Omental fat pad (tissue), 4 donors: ENCODE measurements around the gene RYR2. TPM values are rescaled to one million over a fixed set of nuclear protein-coding genes. Genes with fewer than 3 reads are reported as not detected.
A peak's percentile ranks its signal among the peaks of the same experiment; 100 is the strongest.

Experiments
- ATAC-seq: fragments of 150-250 bp; one replicate; pipeline ENCODE4 v1.9.1; 2016; ENCODE audit warnings: mild to moderate bottlenecking, moderate library complexity; ENCODE audit not compliant: low FRiP score
- DNase-seq: peaks from one replicate; pipeline ENCODE4 v3.0.0-alpha.2; 2019; ENCODE audit warnings: low spot score
- CTCF ChIP-seq, 3 donors: fragments of 450-650 bp; IDR thresholded peaks; one replicate each; pipeline ENCODE4 v1.5.1; 2016 to 2017; ENCODE audit warnings: antibody characterized with exemption in 3 of 3, mild to moderate bottlenecking in 3 of 3, moderate library complexity in 2 of 3
- total RNA-seq, 4 donors: library from RNA; depleted of rRNA; stranded (reverse); fragments of >200 nt; gene quantifications; one replicate each; pipeline ENCODE4 v1.1.0, GENCODE V29; 2016

RYR2 gene
- total RNA-seq, 4 donors from 2014 or later: 0.19 to 2.4 (median 1.2) TPM

GRCh38 chr1:237760951-237761350 is 719.0 kb downstream of the RYR2 start:
- TF ChIP-seq CTCF (IDR thresholded peaks at IDR 0.05): no peak
- ATAC-seq (peak; percentile 54), DNase-seq (no peak)

GRCh38 chr1:237763137-237763536 is 721.2 kb downstream of the RYR2 start:
- ATAC-seq (no peak), DNase-seq (no peak)
- no peak for TF ChIP-seq CTCF (IDR thresholded peaks at IDR 0.05)

- no peak for DNase-seq
- ATAC-seq: no peak
- TF ChIP-seq CTCF (IDR thresholded peaks at IDR 0.05): no peak
Measured at GRCh38 chr1:237763751-237764150, 721.8 kb downstream of the RYR2 start.

GRCh38 chr1:237769916-237770315 is 727.9 kb downstream of the RYR2 start:
- TF ChIP-seq CTCF (IDR thresholded peaks at IDR 0.05): no peak
- DNase-seq (no peak), ATAC-seq (no peak)

GRCh38 chr1:237772009-237772408 is 730.0 kb downstream of the RYR2 start:
- TF ChIP-seq CTCF (IDR thresholded peaks at IDR 0.05): no peak
- DNase-seq: no peak
- ATAC-seq: no peak

GRCh38 chr1:237774246-237774645 is 732.3 kb downstream of the RYR2 start:
- no peak for TF ChIP-seq CTCF (IDR thresholded peaks at IDR 0.05)
- no peak for ATAC-seq
- DNase-seq: no peak

GRCh38 chr1:237779356-237779755 is 737.4 kb downstream of the RYR2 start:
- ATAC-seq (no peak), DNase-seq (no peak)
- TF ChIP-seq CTCF (IDR thresholded peaks at IDR 0.05): no peak
